ENCODE measurements around the gene UGT2A1.

The UGT2A1 gene

GRCh38 chr4:69584135-69584534 is 68.9 kb downstream of the UGT2A1 start:
- DNase-seq: no peak
- H3K79me2 ChIP-seq (ENCODE audit: insufficient read depth, low read length): no peaks in the 10 kb centered on the region
- H3K9me3 ChIP-seq (ENCODE audit: insufficient read depth, low read length, severe bottlenecking): no peaks in the 10 kb centered on the region
- H3K27ac ChIP-seq (ENCODE audit: low read length): no peak overlapping the region
- TF ChIP-seq EZH2 (IDR thresholded peaks at IDR 0.05; ENCODE audit: borderline replicate concordance, low read depth, low read length, severe bottlenecking) (no peak), CTCF (IDR thresholded peaks at IDR 0.05; ENCODE audit: borderline replicate concordance, extremely low read depth, low read length, poor library complexity, severe bottlenecking) (no peak)
- H3K4me1 ChIP-seq (ENCODE audit: insufficient read depth, low read length): no peaks in the 10 kb centered on the region
- no peak overlapping the region for H3K4me3 ChIP-seq (ENCODE audit: low read depth in 1 of 2, low read length in 2 of 2)
- H3K9ac ChIP-seq (ENCODE audit: low read depth, low read length): no peak overlapping the region
- no peaks in the 10 kb centered on the region for H4K20me1 ChIP-seq (ENCODE audit: insufficient read depth, low read length)
- H3K27me3 ChIP-seq (ENCODE audit: insufficient read depth, low read length, poor library complexity): no peaks in the 10 kb centered on the region
- H3K36me3 ChIP-seq (ENCODE audit: insufficient read depth, low read length): no peaks in the 10 kb centered on the region
- H2AFZ ChIP-seq (ENCODE audit: low read depth, low read length): no peak overlapping the region
- H3K4me2 ChIP-seq (ENCODE audit: insufficient read depth, low read length): no peak overlapping the region
- ATAC-seq (ENCODE audit: insufficient read depth, low read depth): no peak

- H3K36me3 ChIP-seq (ENCODE audit: insufficient read depth, low read length): no peaks in the 10 kb centered on the region
- H3K4me2 ChIP-seq (ENCODE audit: insufficient read depth, low read length): no peak overlapping the region
- DNase-seq (no peak), ATAC-seq (ENCODE audit: insufficient read depth, low read depth) (no peak)
- no peaks in the 10 kb centered on the region for H3K79me2 ChIP-seq (ENCODE audit: insufficient read depth, low read length)
- H3K27me3 ChIP-seq (ENCODE audit: insufficient read depth, low read length, poor library complexity): no peaks in the 10 kb centered on the region
- no peak overlapping the region for H3K27ac ChIP-seq (ENCODE audit: low read length)
- no peaks in the 10 kb centered on the region for H3K4me1 ChIP-seq (ENCODE audit: insufficient read depth, low read length)
- TF ChIP-seq EZH2 (IDR thresholded peaks at IDR 0.05; ENCODE audit: borderline replicate concordance, low read depth, low read length, severe bottlenecking) (no peak), CTCF (IDR thresholded peaks at IDR 0.05; ENCODE audit: borderline replicate concordance, extremely low read depth, low read length, poor library complexity, severe bottlenecking) (no peak)
- no peaks in the 10 kb centered on the region for H3K9me3 ChIP-seq (ENCODE audit: insufficient read depth, low read length, severe bottlenecking)
- no peak overlapping the region for H3K4me3 ChIP-seq (ENCODE audit: low read depth in 1 of 2, low read length in 2 of 2)
- H3K9ac ChIP-seq (ENCODE audit: low read depth, low read length): no peak overlapping the region
- no peak overlapping the region for H2AFZ ChIP-seq (ENCODE audit: low read depth, low read length)
- H4K20me1 ChIP-seq (ENCODE audit: insufficient read depth, low read length): no peaks in the 10 kb centered on the region
These were observed 69.5 kb downstream of the UGT2A1 start for GRCh38 chr4:69583543-69583942.

- no peak for DNase-seq
- Histone ChIP-seq H2AFZ (ENCODE audit: low read depth, low read length) (no peak overlapping the region), H4K20me1 (ENCODE audit: insufficient read depth, low read length) (no peaks in the 10 kb centered on the region), H3K36me3 (ENCODE audit: insufficient read depth, low read length) (no peaks in the 10 kb centered on the region), H3K4me3 (ENCODE audit: low read depth in 1 of 2, low read length in 2 of 2) (no peak overlapping the region), H3K9ac (ENCODE audit: low read depth, low read length) (no peak overlapping the region), H3K79me2 (ENCODE audit: insufficient read depth, low read length) (no peaks in the 10 kb centered on the region), H3K27ac (ENCODE audit: low read length) (no peak overlapping the region), H3K27me3 (ENCODE audit: insufficient read depth, low read length, poor library complexity) (no peaks in the 10 kb centered on the region), H3K4me2 (ENCODE audit: insufficient read depth, low read length) (no peak overlapping the region), H3K9me3 (ENCODE audit: insufficient read depth, low read length, severe bottlenecking) (no peaks in the 10 kb centered on the region), H3K4me1 (ENCODE audit: insufficient read depth, low read length) (no peaks in the 10 kb centered on the region)
- ATAC-seq (ENCODE audit: insufficient read depth, low read depth): no peak
- TF ChIP-seq EZH2 (IDR thresholded peaks at IDR 0.05; ENCODE audit: borderline replicate concordance, low read depth, low read length, severe bottlenecking) (no peak), CTCF (IDR thresholded peaks at IDR 0.05; ENCODE audit: borderline replicate concordance, extremely low read depth, low read length, poor library complexity, severe bottlenecking) (no peak)
These were observed 75.8 kb downstream of the UGT2A1 start for GRCh38 chr4:69577245-69577644.

Measured in DND-41 (cell line).